ENCODE results near the gene MAPK8IP1. TPM values are rescaled to one million over a fixed set of nuclear protein-coding genes. Genes with fewer than 3 reads are reported as not detected.

Gene MAPK8IP1
- polyA plus RNA-seq, 1 donor (not counting 4 experiments of a cell fraction or from before 2014, with no cell fraction given) = 0.51 TPM

GRCh38 chr11:45843158-45843924 is 42.1 kb upstream of the MAPK8IP1 start:
- FAIRE-seq (no peak), DNase-seq (ENCODE audit: low read depth, low spot score) (peak; percentile 23)
- H3K79me2 ChIP-seq (ENCODE audit: control insufficient read depth, insufficient read depth, low read length) = peaks cover 4% of the 10 kb centered on the region
- no peaks in the 10 kb centered on the region for H3K9me1 ChIP-seq (ENCODE audit: control insufficient read depth, extremely low read depth, insufficient read depth, low read length)
- peak overlapping the region in 1 of 3 experiments; percentile 52 for H3K4me3 ChIP-seq (ENCODE audit: control insufficient read depth in 2 of 3, extremely low read depth in 1 of 3, insufficient read depth in 2 of 3, low read depth in 1 of 3, low read length in 3 of 3)
- peaks cover 10% of the 10 kb centered on the region for H3K4me1 ChIP-seq (ENCODE audit: control insufficient read depth, extremely low read depth, insufficient read depth, low read length)
- dilution Hi-C loops (cut with MboI; ENCODE audit: extremely low pct_ligation_motif_present, low sequenced_read_pairs) = no loop called here
- H3K27ac ChIP-seq (ENCODE audit: control insufficient read depth, insufficient read depth, low read length) = peak overlapping the region; percentile 33
- no peaks in the 10 kb centered on the region for H4K20me1 ChIP-seq (ENCODE audit: control insufficient read depth, extremely low read depth, insufficient read depth, low read length)
- peak overlapping the region; percentile 81 for H3K4me2 ChIP-seq (ENCODE audit: control insufficient read depth, extremely low read depth, insufficient read depth, low read depth, low read length)
- H3K9me3 ChIP-seq (ENCODE audit: control insufficient read depth, low read depth, low read length) = no peaks in the 10 kb centered on the region
- peak overlapping the region; percentile 60 for H3K9ac ChIP-seq (ENCODE audit: control insufficient read depth, extremely low read depth, insufficient read depth, low read length)
- H2AFZ ChIP-seq (ENCODE audit: control insufficient read depth, low read length) = peak overlapping the region; percentile 91
- TF ChIP-seq EZH2 (IDR thresholded peaks at IDR 0.05; ENCODE audit: low read length) (no peak), CTCF (optimal IDR thresholded peaks at IDR 0.05 in 1 of 3, IDR thresholded peaks at IDR 0.05 in 1 of 3, conservative IDR thresholded peaks at IDR 0.05 in 1 of 3; ENCODE audit: extremely low read depth in 1 of 3, insufficient read depth in 2 of 3, low read length in 3 of 3) (peak; percentile 90 to 96 (median 95))
- H3K27me3 ChIP-seq (ENCODE audit: control insufficient read depth, extremely low read depth, insufficient read depth, low read length) = peaks cover 4% of the 10 kb centered on the region
- H3K36me3 ChIP-seq (ENCODE audit: control insufficient read depth in 2 of 2, extremely low read depth in 1 of 2, insufficient read depth in 2 of 2, low read length in 2 of 2) = no peaks in the 10 kb centered on the region

GRCh38 chr11:45844822-45845578 is 40.5 kb upstream of the MAPK8IP1 start:
- H2AFZ ChIP-seq (ENCODE audit: control insufficient read depth, low read length) = no peak overlapping the region
- no peaks in the 10 kb centered on the region for H3K36me3 ChIP-seq (ENCODE audit: control insufficient read depth in 2 of 2, extremely low read depth in 1 of 2, insufficient read depth in 2 of 2, low read length in 2 of 2)
- H3K9me3 ChIP-seq (ENCODE audit: control insufficient read depth, low read depth, low read length) = no peaks in the 10 kb centered on the region
- peaks cover 4% of the 10 kb centered on the region for H3K27me3 ChIP-seq (ENCODE audit: control insufficient read depth, extremely low read depth, insufficient read depth, low read length)
- H3K4me3 ChIP-seq (ENCODE audit: control insufficient read depth in 2 of 3, extremely low read depth in 1 of 3, insufficient read depth in 2 of 3, low read depth in 1 of 3, low read length in 3 of 3) = no peak overlapping the region
- H3K79me2 ChIP-seq (ENCODE audit: control insufficient read depth, insufficient read depth, low read length) = peaks cover 15% of the 10 kb centered on the region
- TF ChIP-seq EZH2 (IDR thresholded peaks at IDR 0.05; ENCODE audit: low read length) = no peak
- no peak for TF ChIP-seq CTCF (optimal IDR thresholded peaks at IDR 0.05 in 1 of 3, IDR thresholded peaks at IDR 0.05 in 1 of 3, conservative IDR thresholded peaks at IDR 0.05 in 1 of 3; ENCODE audit: extremely low read depth in 1 of 3, insufficient read depth in 2 of 3, low read length in 3 of 3)
- H3K9ac ChIP-seq (ENCODE audit: control insufficient read depth, extremely low read depth, insufficient read depth, low read length) = no peak overlapping the region
- no peak for FAIRE-seq
- dilution Hi-C loops (cut with MboI; ENCODE audit: extremely low pct_ligation_motif_present, low sequenced_read_pairs) = no loop called here
- H3K9me1 ChIP-seq (ENCODE audit: control insufficient read depth, extremely low read depth, insufficient read depth, low read length) = no peaks in the 10 kb centered on the region
- H3K4me1 ChIP-seq (ENCODE audit: control insufficient read depth, extremely low read depth, insufficient read depth, low read length) = peaks cover 16% of the 10 kb centered on the region
- no peak overlapping the region for H3K4me2 ChIP-seq (ENCODE audit: control insufficient read depth, extremely low read depth, insufficient read depth, low read depth, low read length)
- no peak for DNase-seq (ENCODE audit: low read depth, low spot score)
- no peaks in the 10 kb centered on the region for H4K20me1 ChIP-seq (ENCODE audit: control insufficient read depth, extremely low read depth, insufficient read depth, low read length)
- no peak overlapping the region for H3K27ac ChIP-seq (ENCODE audit: control insufficient read depth, insufficient read depth, low read length)

Data from keratinocyte (primary cell).